Activated naive CD4-positive, alpha-beta T cell treated with Interleukin-2 at 50 U/mL for 16 hours (primary cell): Measurements from ENCODE around the gene VPS37B.

Experiments used
- DNase-seq: peaks from one replicate; pipeline ENCODE4 v3.0.0-alpha.2; 2020

The VPS37B gene

DNA sequence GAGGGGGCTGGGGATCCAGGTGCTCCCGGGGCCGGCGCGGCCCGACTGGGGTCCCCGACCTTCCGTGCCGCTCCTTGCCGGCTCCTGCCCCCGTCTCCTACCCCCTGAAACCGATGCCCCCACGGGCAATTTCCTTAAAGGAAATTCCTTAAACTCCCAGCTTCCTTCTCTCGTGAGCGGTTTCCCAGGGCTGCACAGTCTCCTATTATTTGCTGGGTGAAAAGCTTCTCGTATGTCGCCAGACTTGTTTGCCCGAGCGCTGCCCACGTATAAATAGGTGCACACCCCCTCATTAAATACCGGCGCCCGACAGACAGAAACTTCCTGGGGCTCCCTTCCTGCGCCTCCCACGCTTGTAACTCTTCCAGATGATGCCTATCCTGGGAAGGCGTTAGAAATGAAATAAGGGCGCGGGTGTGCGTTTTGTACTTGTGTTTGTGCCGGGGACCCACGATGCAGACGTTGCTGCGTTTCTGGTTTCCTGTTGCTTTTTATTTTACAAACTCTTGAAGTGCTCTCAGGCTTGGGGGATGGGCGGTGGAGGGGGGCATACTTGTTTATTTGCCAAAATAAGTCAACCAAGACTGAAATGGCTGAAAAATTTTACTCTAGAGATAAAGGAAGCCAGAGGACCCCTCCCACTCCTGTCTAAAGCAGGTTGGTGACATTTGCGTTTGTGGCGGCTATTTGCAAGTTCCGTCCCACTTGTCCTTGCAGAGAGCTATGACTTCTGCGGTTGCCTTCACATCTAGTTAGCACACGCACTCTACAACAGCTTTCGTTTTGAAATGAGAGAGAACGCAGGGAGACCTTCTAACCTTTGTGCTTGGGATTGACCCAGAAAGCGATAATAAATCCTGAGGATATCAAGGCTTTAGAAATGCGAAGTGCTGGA is 59.6 kb downstream of the VPS37B start:
- DNase-seq = peak; percentile 43

DNA sequence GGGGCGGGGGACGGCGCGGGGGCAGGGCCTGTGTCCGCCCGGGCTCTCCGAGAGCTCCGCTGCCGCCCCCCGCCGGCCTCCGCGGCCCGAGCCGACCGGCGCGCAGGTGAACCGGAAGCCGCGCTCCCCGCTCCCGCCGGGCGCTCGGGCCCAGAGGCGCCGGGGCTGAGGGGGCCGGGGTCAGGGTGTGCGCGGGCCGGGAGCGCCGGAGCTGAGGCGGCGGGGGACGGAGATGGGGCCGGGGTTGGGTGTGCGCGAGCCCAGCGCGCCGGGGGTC is 60.2 kb downstream of the VPS37B start:
- DNase-seq = peak; percentile 21

DNA sequence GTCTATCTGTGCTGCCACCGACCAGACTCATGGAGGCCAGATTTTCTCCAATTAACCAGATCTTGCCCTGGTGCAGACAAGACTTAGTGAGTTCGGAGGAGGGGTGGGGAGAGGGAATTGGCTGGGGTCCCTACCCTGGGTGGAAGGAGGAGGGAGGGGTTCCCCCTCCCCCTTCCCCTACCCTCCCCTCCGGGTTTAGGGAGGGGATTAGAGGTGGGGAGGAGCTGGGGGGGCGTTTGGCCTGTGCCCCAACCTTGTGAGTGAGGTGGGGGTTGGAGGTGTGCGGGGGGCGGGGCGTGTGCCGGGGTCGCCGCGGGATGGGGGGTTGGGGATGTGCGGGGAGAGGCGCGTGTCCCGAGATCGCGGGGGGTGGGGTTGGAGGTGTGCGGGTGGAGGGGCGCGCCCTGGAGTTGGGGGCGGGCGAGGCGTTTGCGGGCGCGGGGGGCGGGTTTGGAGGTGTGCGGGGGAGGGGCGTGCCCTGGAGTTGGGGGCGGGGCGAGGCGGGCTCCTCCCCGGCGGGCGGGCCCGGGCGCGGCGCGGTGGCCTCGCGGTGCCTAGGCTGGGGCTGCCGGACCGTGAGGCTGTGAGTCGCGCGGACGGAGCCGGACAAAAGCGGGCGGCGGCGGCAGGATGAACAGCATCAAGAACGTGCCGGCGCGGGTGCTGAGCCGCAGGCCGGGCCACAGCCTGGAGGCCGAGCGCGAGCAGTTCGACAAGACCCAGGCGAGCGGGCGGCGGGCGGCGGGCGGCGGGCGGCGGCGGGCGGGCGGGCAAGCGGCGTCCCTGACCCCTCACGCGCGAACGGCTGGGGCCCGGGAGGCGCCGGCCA is 60.8 kb downstream of the VPS37B start, which contains the start of gene HIP1R:
Gene HIP1R, plus strand, starts transcription at position 537 of the 829 bp plus-strand sequence. Its CDS starts 94 bp downstream, at position 631.
- DNase-seq = peak; percentile 57

DNA sequence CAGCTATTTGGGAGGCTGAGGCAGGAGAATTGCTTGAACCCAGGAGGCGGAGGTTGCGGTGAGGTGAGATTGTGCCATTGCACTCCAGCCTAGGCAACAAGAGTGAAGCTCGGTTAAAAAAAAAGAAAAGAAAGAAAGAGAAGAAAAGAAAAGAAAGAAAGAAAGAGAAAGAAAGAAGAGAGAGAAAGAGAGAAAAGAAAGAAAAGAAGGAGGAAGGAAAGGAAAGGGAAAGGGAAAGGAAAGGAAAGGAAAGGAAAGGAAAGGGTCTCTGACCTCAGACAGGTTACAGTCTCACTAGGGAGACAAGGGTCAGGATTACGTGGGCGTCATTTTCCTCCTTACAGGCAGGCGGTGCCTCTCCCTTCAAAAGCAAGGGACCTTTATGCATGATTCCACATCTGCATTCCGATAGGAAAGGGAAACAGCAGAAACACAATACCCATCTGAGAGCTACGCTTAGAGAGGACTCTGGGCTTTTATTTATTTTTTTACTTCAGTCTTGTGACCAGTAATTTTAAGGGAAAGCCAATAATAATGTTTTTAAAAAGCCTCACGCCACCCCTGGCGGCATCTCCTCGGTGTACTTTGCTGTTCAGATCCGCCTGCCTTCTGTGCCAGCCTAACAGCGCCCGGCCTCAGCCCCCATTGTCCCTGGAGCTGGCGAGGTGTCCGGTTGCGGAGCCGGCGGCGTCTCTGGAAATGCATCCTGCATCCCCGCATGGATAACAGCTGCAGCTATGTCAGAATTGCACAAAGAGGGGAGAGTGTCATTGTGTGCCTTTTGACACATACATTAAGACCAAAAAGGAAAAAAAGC is 61.6 kb downstream of the VPS37B start:
- DNase-seq = peak; percentile 18

DNA sequence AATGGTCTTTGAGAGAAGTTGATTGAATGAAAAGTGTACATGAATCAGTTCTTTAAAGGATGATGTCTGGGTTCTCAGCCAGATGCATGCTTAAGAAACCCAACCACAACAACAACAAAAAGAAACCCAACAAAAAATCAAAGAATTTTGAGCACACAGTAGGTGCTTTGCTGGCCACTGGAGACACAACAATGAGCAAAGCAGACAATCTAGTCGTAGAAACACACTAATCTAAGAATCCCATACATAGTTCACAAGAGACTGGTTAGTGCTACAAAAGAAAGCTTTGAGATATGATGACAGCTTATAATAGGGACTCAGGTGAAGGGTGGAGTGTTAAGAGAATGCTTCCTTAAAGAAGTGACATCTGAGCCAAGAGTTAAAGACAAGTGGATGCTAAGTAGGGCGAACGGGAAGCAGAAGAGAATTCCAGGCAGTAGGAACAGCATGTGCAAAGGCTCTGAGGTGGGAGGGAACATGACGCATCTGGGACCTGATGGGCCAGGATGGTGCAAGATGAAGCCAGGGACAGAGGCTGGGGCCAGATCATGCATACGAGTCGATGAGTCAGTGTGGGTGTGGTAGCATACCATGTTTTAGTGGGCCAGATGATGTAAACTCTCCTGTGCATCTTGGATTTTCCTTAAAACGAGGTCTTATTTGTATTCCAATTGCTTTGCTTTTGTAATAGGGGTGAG is 65.3 kb downstream of the VPS37B start:
- DNase-seq = no peak

DNA sequence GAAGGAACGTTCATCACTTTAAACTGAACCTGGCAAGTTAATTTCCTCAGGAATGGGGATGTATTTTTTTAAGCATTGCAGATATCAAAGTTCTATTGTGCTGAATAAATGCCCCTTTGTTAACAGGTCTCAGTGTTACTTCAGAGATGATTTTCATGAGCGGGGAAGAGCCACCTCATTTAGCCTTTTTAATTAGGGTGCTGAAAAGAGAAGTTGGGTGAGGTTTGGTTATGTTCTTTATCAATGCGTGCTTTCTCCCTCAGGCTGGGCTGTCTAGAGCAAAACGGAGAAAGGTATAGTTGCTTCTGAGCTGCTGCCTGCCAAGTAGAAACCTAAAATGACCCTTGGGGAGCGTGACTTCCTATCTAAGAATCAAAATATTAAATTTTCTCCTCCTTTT is 68.7 kb downstream of the VPS37B start:
- DNase-seq = no peak

DNA sequence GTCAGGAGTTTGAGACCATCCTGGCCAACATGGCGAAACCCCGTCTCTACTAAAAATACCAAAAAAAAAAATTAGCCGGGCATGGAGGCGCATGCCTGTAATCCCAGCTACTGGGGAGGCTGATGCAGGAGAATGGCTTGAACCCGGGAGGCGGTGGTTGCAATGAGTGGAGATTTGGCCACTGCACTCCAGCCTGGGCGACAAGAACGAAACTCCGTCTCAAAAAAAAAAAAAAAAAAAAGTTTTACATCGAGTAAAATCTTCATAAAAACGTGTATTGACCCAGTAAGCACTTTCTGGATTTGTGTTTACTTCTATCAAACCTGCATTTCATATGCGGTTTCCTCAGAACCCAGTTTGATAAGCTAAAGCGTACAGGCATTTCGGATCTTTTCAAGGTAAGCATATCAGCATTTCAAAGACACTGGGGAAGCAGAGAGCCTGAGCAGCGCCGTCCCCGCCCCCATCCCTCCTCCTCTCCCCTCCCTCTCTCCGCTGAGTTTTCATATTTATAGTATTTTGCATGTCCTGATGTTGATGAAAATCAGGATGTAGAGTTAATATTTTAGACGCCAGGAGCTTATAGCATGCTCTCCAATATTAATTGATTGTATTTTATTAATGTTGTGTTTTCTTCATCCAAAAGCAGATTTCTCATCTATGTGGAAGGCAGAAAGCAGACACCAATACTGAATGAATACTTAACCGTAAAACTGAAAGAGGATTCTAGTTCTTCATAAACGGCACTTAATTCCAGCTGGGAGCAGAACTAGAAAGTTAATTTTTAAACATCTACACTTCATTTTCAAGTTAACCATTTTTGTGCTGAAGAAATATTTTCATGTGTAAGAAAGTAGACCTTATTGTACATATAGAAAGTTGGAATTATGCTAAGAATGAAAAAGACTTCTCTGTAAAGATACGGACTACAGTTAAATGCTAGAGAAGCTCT is 69.9 kb downstream of the VPS37B start:
- DNase-seq = no peak

DNA sequence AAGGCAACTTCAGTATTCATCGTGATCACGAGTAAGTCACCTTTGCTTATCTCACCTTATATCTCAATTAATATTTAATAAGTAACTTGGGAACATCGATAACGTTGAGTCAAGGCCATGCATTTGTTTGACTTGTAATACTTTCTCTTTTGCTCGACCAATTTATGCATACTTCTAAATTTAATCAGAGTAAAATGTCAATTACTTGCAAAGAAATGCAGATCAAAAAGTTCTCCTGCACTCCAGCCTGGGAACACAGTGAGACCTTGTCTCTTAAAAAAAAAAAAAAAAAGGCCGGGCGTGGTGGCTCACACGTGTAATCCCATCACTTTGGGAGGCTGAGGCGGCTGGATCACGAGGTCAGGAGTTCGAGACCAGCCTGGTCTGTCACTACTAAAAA is 72.5 kb downstream of the VPS37B start:
- no peak for DNase-seq

DNA sequence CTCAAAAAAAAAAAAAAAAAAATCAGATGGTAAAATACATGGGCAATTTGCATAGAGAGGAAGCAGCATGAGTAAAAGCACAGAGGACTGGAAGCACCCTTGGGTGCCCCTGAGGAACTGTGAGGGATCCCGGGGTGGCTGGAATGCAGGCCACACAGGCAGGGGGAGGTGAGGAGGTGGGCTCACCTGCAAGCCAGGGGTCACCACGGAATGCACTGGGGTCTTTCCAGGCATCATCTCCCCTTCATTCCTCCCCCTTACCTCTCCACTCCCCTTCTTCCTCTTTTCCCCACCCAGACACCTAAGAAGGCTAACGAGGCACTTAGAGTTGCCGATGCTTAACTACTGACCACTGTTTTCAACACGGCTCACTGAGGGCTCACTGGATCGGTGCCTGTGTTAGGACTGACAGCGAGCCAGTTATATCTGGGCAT is 75.1 kb downstream of the VPS37B start:
- DNase-seq = no peak

DNA sequence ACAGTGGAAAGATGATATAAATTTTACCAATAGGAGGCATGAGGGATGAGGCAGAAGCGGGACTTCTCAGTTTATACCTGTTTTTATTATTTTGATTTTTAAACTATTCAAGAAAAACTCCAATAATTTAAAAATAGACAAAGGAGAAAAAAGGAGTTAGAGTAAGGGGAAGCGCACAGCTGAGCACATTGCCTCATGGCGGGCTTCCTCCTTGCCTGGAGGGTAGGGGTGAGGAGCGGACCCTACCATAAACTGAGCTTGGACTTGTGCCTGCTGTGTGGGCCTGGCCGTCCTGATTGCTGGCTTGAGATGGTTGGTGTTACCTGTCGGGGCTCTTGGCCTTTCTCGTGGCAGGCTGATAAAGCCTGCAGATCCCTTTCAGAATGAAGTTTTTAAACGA is 75.8 kb downstream of the VPS37B start:
- no peak for DNase-seq

DNA sequence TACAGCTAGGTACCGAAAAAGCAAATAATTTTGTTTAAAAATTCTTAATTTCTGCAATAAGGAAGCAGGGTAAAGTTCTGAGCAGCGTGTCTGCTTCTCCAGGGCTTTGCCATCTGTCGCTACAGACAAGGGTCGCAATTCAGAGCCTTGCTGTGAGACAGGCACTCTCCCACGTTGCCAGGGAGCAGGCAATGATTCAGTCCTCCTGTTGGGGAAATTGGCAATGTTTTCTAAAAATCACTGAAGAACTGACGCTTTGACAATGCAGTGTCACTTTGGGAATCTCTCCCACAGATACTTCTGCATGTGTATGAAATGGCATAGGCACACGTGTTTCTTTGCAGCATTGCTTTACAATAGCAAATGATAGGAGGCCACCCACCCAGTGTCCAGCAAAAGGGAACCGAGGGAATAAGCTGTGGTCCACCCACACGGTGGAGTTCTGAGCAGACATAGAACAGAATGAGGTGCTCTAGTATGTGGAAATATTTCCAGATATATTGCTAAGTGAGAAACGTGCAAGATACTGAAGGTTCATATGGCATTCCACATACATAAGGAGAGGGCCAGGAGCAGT is 76.6 kb downstream of the VPS37B start:
- no peak for DNase-seq
